Sciatic nerve (tissue), 2 donors: ENCODE data around the gene IL19. TPM values are rescaled to one million over a fixed set of nuclear protein-coding genes. Genes with fewer than 3 reads are reported as not detected.
A peak's percentile ranks its signal among the peaks of the same experiment; 100 is the strongest.

Experiments used
- ATAC-seq: fragments of 200-7000 bp; cut with Tn5 transposase; one replicate; pipeline ENCODE4 v1.9.1; 2020; ENCODE audit warnings: mild to moderate bottlenecking, moderate library complexity
- DNase-seq: peaks from one replicate; pipeline ENCODE4 v3.0.0-alpha.2; 2020; ENCODE audit warnings: low spot score
- intact Hi-C: fragments of 100-400 bp; cut with DNase I; formaldehyde crosslinking; loops from one replicate; pipeline ENCODE4 v1.14.2; 2022
- total RNA-seq: library from RNA; stranded (reverse); fragmentation: NEBNext Ultra II Directional; extraction: Animal tissue kit (Norgen Biotek cat#: 25700); gene quantifications from one replicate; pipeline ENCODE4 v1.2.1, GENCODE V29; 2021
- donor health status: DM: no; HTN: no; CAD: no.
- donor health status: DM: no; HTN: no; CAD: no.

The IL19 gene
- total RNA-seq: not detected

- no peak for DNase-seq
- ATAC-seq: peak; percentile 54
Observed at GRCh38 chr1:206770531-206771337, at the start of gene IL19. IL19 (plus strand) TSS chr1:206770773; CDS start chr1:206836663, 65,890 bp downstream.

GRCh38 chr1:206721454-206721853 lies 49.1 kb upstream of the IL19 start:
- intact Hi-C loops: no loop called here
- ATAC-seq (no peak), DNase-seq (peak; percentile 1)

More at GRCh38 chr1:206770531-206771337, at the start of gene IL19:
- intact Hi-C loops: no loop called here

- peak; percentile 59 for DNase-seq
- no peak for ATAC-seq
- intact Hi-C loops: no loop called here
Observed at GRCh38 chr1:206722751-206723461, 47.7 kb upstream of the IL19 start.

- ATAC-seq (no peak), DNase-seq (peak; percentile 42)
- intact Hi-C loops: no loop called here
Observed at GRCh38 chr1:206723462-206723804, 47.1 kb upstream of the IL19 start.

- intact Hi-C loops: no loop called here
- ATAC-seq (peak; percentile 72), DNase-seq (peak; percentile 51)
Observed at GRCh38 chr1:206723805-206724472, 46.6 kb upstream of the IL19 start.

GRCh38 chr1:206725109-206725963 lies 45.2 kb upstream of the IL19 start:
- ATAC-seq (no peak), DNase-seq (peak; percentile 64)
- intact Hi-C loops: no loop called here

GRCh38 chr1:206727981-206728696 lies 42.4 kb upstream of the IL19 start:
- ATAC-seq: no peak
- intact Hi-C loops: no loop called here
- peak; percentile 28 for DNase-seq

- ATAC-seq (no peak), DNase-seq (no peak)
- intact Hi-C loops: no loop called here
Observed at GRCh38 chr1:206728697-206728987, 41.9 kb upstream of the IL19 start.

- intact Hi-C loops: no loop called here
- no peak for ATAC-seq
- peak; percentile 14 for DNase-seq
Observed at GRCh38 chr1:206729050-206729449, 41.5 kb upstream of the IL19 start.

- intact Hi-C loops: no loop called here
- ATAC-seq: no peak
- peak; percentile 28 for DNase-seq
Observed at GRCh38 chr1:206729507-206729906, 41.1 kb upstream of the IL19 start.

- no peak for ATAC-seq
- no peak for DNase-seq
- intact Hi-C loops: loop anchor here (10.0 kb wide), 1 partner anchor 182 kb away; no protein-coding TSS in a partner anchor
Observed at GRCh38 chr1:206732508-206732907, 38.1 kb upstream of the IL19 start.

- ATAC-seq: no peak
- intact Hi-C loops: loop anchor here (10.0 kb wide), 1 partner anchor 182 kb away; no protein-coding TSS in a partner anchor
- DNase-seq: no peak
Observed at GRCh38 chr1:206732992-206733391, 37.6 kb upstream of the IL19 start.

GRCh38 chr1:206734499-206735142 lies 36.0 kb upstream of the IL19 start:
- ATAC-seq: peak; percentile 44
- peak; percentile 78 for DNase-seq
- intact Hi-C loops: loop anchor here (10.0 kb wide), 1 partner anchor 180 kb away; no protein-coding TSS in a partner anchor

GRCh38 chr1:206735553-206736031 lies 35.0 kb upstream of the IL19 start:
- intact Hi-C loops: loop anchor here (10.0 kb wide), 1 partner anchor 179 kb away; no protein-coding TSS in a partner anchor
- DNase-seq (no peak), ATAC-seq (no peak)

- intact Hi-C loops: loop anchor here (10.0 kb wide), 1 partner anchor 178 kb away; no protein-coding TSS in a partner anchor
- ATAC-seq (peak; percentile 18), DNase-seq (no peak)
Observed at GRCh38 chr1:206736878-206737728, 33.5 kb upstream of the IL19 start.

- ATAC-seq: no peak
- no peak for DNase-seq
- intact Hi-C loops: loop anchor here (10.0 kb wide), 1 partner anchor 177 kb away; no protein-coding TSS in a partner anchor
Observed at GRCh38 chr1:206737729-206738201, 32.8 kb upstream of the IL19 start.
